Measurements from ENCODE around the gene CCDC13. TPM values are rescaled to one million over a fixed set of nuclear protein-coding genes. Genes with fewer than 3 reads are reported as not detected.

The CCDC13 gene
- total and polyA plus RNA-seq, 2 of the 13 experiments (the other 11 are each of a cell fraction or from before 2014, with no cell fraction given) = 0.22 to 0.51 TPM

- TF ChIP-seq THAP9 (CRISPR knock-in tag; IDR thresholded peaks at IDR 0.05; ENCODE audit: borderline replicate concordance) (0 out of 2 replicates have a peak, but pooled peaks have one; percentile 3), STAT5B (CRISPR knock-in tag; IDR thresholded peaks at IDR 0.05) (no peak), ZNF646 (CRISPR knock-in tag; IDR thresholded peaks at IDR 0.05) (no peak), RCOR2 (CRISPR knock-in tag; IDR thresholded peaks at IDR 0.05) (no peak), ZNF281 (CRISPR knock-in tag; IDR thresholded peaks at IDR 0.05; ENCODE audit: borderline replicate concordance) (no peak), NR2C2 (CRISPR knock-in tag; IDR thresholded peaks at IDR 0.05; ENCODE audit: borderline replicate concordance) (no peak; the same call in 1 of the 2 replicates), IKZF1 (IDR thresholded peaks at IDR 0.05) (no peak), FOXA3 (CRISPR knock-in tag; IDR thresholded peaks at IDR 0.05) (no peak; the same call in none of the 2 replicates), HNF1A (IDR thresholded peaks at IDR 0.05; ENCODE audit: low read depth) (no peak), HNF1A (CRISPR knock-in tag; IDR thresholded peaks at IDR 0.05; ENCODE audit: borderline replicate concordance) (no peak), ZNF670 (CRISPR knock-in tag; IDR thresholded peaks at IDR 0.05; ENCODE audit: borderline replicate concordance) (no peak; the same call in 1 of the 2 replicates)
Measured at GRCh38 chr3:42804106-42804830, 31.2 kb upstream of the CCDC13 start, which contains the start of gene HIGD1A (continued).

Data from HepG2 (cell line).